SK-N-SH treated with all-trans-retinoic acid at 6 μM for 48 hours (cell line): ENCODE results near the gene RXRA.
A peak's percentile ranks its signal among the peaks of the same experiment; 100 is the strongest.

ENCODE experiments used
- ATAC-seq: fragments of 200-7000 bp; cut with Tn5 transposase; 3 replicates; pipeline ENCODE4 v1.9.1; 2020; ENCODE audit warnings: mild to moderate bottlenecking, moderate library complexity
- ARNTL ChIP-seq: fragments of 450-650 bp; formaldehyde crosslinking; IDR thresholded peaks from 2 replicates; pipeline ENCODE4 v1.5.0; 2020; ENCODE audit warnings: low read depth, mild to moderate bottlenecking, moderate library complexity, borderline replicate concordance
- CSDC2 ChIP-seq: fragments of 250-450 bp; sonication (Bioruptor Pico); IDR thresholded peaks from 2 replicates; pipeline ENCODE4 v1.5.0; 2020; ENCODE audit warnings: mild to moderate bottlenecking, moderate library complexity
- CSRNP3 ChIP-seq: fragments of 250-450 bp; sonication (Bioruptor Pico); IDR thresholded peaks from 2 replicates; pipeline ENCODE4 v1.5.1; 2021; ENCODE audit warnings: mild to moderate bottlenecking, moderate library complexity
- GLIS3 ChIP-seq: fragments of 250-450 bp; sonication (Bioruptor Pico); IDR thresholded peaks from 2 replicates; pipeline ENCODE4 v1.5.0; 2020; ENCODE audit warnings: mild to moderate bottlenecking, moderate library complexity
- RARB ChIP-seq: fragments of 250-450 bp; sonication (Bioruptor Pico); IDR thresholded peaks from 2 replicates; pipeline ENCODE4 v1.8.0; 2021; ENCODE audit warnings: mild to moderate bottlenecking, moderate library complexity
- SNAI2 ChIP-seq: fragments of 250-450 bp; sonication (Bioruptor Pico); IDR thresholded peaks from 2 replicates; pipeline ENCODE4 v1.5.0; 2020; ENCODE audit warnings: mild to moderate bottlenecking, moderate library complexity
- TCF4 ChIP-seq: fragments of 250-450 bp; sonication (Bioruptor Pico); IDR thresholded peaks from 2 replicates; pipeline ENCODE4 v1.8.0; 2021; ENCODE audit warnings: mild to moderate bottlenecking, moderate library complexity, borderline replicate concordance
- TOX ChIP-seq: fragments of 250-450 bp; sonication (Bioruptor Pico); IDR thresholded peaks from 2 replicates; pipeline ENCODE4 v1.8.0; 2021; ENCODE audit warnings: mild to moderate bottlenecking, moderate library complexity, borderline replicate concordance
- TSHZ2 ChIP-seq: fragments of 250-450 bp; sonication (Bioruptor Pico); IDR thresholded peaks from 2 replicates; pipeline ENCODE4 v1.5.0; 2020; ENCODE audit warnings: mild to moderate bottlenecking, moderate library complexity
- ZC3H10 ChIP-seq: fragments of 250-450 bp; sonication (Bioruptor Pico); IDR thresholded peaks from 2 replicates; pipeline ENCODE4 v1.5.1; 2021; ENCODE audit warnings: mild to moderate bottlenecking, moderate library complexity
- ZFP3 ChIP-seq: fragments of 250-450 bp; sonication (Bioruptor Pico); IDR thresholded peaks from 2 replicates; pipeline ENCODE4 v1.5.0; 2020; ENCODE audit warnings: mild to moderate bottlenecking, moderate library complexity
- ZFP30 ChIP-seq: fragments of 450-650 bp; formaldehyde crosslinking; IDR thresholded peaks from 2 replicates; pipeline ENCODE4 v1.5.0; 2022; ENCODE audit warnings: mild to moderate bottlenecking, moderate library complexity
- ZNF565 ChIP-seq: fragments of 450-650 bp; formaldehyde crosslinking; conservative IDR thresholded peaks from 2 replicates; pipeline ENCODE4 v1.5.0; 2020; ENCODE audit warnings: low read depth, mild to moderate bottlenecking, moderate library complexity
- ZNF70 ChIP-seq: fragments of 450-650 bp; formaldehyde crosslinking; IDR thresholded peaks from 2 replicates; pipeline ENCODE4 v1.5.0; 2020; ENCODE audit warnings: mild to moderate bottlenecking, moderate library complexity
- ZNF8 ChIP-seq: fragments of 450-650 bp; formaldehyde crosslinking; IDR thresholded peaks from 2 replicates; pipeline ENCODE4 v1.5.0; 2020; ENCODE audit warnings: mild to moderate bottlenecking, moderate library complexity
- TF ChIP-seq, protein P1 (sequence below): fragments of 250-450 bp; sonication (Bioruptor Pico); IDR thresholded peaks from 2 replicates; pipeline ENCODE4 v1.8.0; 2021; ENCODE audit warnings: low read depth, mild to moderate bottlenecking, moderate library complexity, borderline replicate concordance
- TF ChIP-seq, protein P2 (sequence below): fragments of 250-450 bp; sonication (Bioruptor Pico); IDR thresholded peaks from 2 replicates; pipeline ENCODE4 v1.8.0; 2020; ENCODE audit warnings: mild to moderate bottlenecking, moderate library complexity, borderline replicate concordance
- TF ChIP-seq, protein P3 (sequence below): fragments of 250-450 bp; sonication (Bioruptor Pico); IDR thresholded peaks from 2 replicates; pipeline ENCODE4 v1.5.1; 2020; ENCODE audit warnings: low read depth, mild to moderate bottlenecking, moderate library complexity

Gene RXRA

GRCh38 chr9:134405527-134405926 lies 79.3 kb downstream of the RXRA start:
- TF ChIP-seq, protein P1, sequence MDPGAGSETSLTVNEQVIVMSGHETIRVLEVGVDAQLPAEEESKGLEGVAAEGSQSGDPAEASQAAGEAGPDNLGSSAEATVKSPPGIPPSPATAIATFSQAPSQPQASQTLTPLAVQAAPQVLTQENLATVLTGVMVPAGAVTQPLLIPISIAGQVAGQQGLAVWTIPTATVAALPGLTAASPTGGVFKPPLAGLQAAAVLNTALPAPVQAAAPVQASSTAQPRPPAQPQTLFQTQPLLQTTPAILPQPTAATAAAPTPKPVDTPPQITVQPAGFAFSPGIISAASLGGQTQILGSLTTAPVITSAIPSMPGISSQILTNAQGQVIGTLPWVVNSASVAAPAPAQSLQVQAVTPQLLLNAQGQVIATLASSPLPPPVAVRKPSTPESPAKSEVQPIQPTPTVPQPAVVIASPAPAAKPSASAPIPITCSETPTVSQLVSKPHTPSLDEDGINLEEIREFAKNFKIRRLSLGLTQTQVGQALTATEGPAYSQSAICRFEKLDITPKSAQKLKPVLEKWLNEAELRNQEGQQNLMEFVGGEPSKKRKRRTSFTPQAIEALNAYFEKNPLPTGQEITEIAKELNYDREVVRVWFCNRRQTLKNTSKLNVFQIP (CRISPR knock-in tag) = no peak
- no peak for TF ChIP-seq CSRNP3 (CRISPR knock-in tag)
- TF ChIP-seq, protein P2, sequence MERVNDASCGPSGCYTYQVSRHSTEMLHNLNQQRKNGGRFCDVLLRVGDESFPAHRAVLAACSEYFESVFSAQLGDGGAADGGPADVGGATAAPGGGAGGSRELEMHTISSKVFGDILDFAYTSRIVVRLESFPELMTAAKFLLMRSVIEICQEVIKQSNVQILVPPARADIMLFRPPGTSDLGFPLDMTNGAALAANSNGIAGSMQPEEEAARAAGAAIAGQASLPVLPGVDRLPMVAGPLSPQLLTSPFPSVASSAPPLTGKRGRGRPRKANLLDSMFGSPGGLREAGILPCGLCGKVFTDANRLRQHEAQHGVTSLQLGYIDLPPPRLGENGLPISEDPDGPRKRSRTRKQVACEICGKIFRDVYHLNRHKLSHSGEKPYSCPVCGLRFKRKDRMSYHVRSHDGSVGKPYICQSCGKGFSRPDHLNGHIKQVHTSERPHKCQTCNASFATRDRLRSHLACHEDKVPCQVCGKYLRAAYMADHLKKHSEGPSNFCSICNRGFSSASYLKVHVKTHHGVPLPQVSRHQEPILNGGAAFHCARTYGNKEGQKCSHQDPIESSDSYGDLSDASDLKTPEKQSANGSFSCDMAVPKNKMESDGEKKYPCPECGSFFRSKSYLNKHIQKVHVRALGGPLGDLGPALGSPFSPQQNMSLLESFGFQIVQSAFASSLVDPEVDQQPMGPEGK (CRISPR knock-in tag) = no peak
- no peak for TF ChIP-seq ARNTL (CRISPR knock-in tag)
- TF ChIP-seq SNAI2 = no peak
- TF ChIP-seq TOX = no peak
- TF ChIP-seq ZC3H10 (CRISPR knock-in tag) = no peak
- TF ChIP-seq, protein P3, sequence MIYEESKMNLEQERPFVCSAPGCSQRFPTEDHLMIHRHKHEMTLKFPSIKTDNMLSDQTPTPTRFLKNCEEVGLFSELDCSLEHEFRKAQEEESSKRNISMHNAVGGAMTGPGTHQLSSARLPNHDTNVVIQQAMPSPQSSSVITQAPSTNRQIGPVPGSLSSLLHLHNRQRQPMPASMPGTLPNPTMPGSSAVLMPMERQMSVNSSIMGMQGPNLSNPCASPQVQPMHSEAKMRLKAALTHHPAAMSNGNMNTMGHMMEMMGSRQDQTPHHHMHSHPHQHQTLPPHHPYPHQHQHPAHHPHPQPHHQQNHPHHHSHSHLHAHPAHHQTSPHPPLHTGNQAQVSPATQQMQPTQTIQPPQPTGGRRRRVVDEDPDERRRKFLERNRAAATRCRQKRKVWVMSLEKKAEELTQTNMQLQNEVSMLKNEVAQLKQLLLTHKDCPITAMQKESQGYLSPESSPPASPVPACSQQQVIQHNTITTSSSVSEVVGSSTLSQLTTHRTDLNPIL (CRISPR knock-in tag) = no peak
- no peak for TF ChIP-seq ZFP3 (CRISPR knock-in tag)
- no peak for TF ChIP-seq ZNF8
- TF ChIP-seq ZNF70 (CRISPR knock-in tag) = no peak
- TF ChIP-seq CSDC2 (CRISPR knock-in tag) = no peak
- no peak for TF ChIP-seq GLIS3 (CRISPR knock-in tag)
- TF ChIP-seq ZFP30 (CRISPR knock-in tag) = no peak
- no peak for TF ChIP-seq ZNF565 (CRISPR knock-in tag)
- no peak for TF ChIP-seq TSHZ2 (CRISPR knock-in tag)
- no peak for TF ChIP-seq RARB
- ATAC-seq = no peak

GRCh38 chr9:134406366-134407120 lies 80.3 kb downstream of the RXRA start:
- peak; percentile 4 for ATAC-seq
- no peak for TF ChIP-seq CSDC2 (CRISPR knock-in tag)
- TF ChIP-seq ZC3H10 (CRISPR knock-in tag) = no peak
- TF ChIP-seq, protein P3 (CRISPR knock-in tag) = no peak
- TF ChIP-seq ARNTL (CRISPR knock-in tag) = no peak
- TF ChIP-seq ZNF70 (CRISPR knock-in tag) = no peak
- TF ChIP-seq TCF4 (CRISPR knock-in tag) = no peak
- no peak for TF ChIP-seq SNAI2
- TF ChIP-seq ZNF565 (CRISPR knock-in tag) = no peak
- TF ChIP-seq, protein P1 (CRISPR knock-in tag) = no peak
- no peak for TF ChIP-seq RARB
- TF ChIP-seq ZNF8 = no peak
